Epithelial cell of proximal tubule (primary cell): ENCODE results near the gene DNAAF5. TPM values are rescaled to one million over a fixed set of nuclear protein-coding genes. Genes with fewer than 3 reads are reported as not detected.

Experiments
- DNase-seq: peaks from one replicate; pipeline ENCODE4 v3.0.0-alpha.2; 2011; ENCODE audit warnings: low read depth
- H3K4me3 ChIP-seq: 2 replicates; pipeline ENCODE4 v1.5.1; 2011; ENCODE audit warnings: low read depth, mild to moderate bottlenecking, low read length
- total RNA-seq: library from RNA; depleted of rRNA; stranded (reverse); fragments of >200 nt; gene quantifications from 2 replicates; pipeline ENCODE4 v1.2.3, GENCODE V29; 2015
- TF ChIP-seq, protein P1 (sequence below): conservative IDR thresholded peaks from 2 replicates; pipeline ENCODE4 v1.5.1; 2012; ENCODE audit warnings: low read depth, mild to moderate bottlenecking, low read length

Gene DNAAF5
- total RNA-seq: 64.1 and 83.6 TPM in 2 replicates

DNA sequence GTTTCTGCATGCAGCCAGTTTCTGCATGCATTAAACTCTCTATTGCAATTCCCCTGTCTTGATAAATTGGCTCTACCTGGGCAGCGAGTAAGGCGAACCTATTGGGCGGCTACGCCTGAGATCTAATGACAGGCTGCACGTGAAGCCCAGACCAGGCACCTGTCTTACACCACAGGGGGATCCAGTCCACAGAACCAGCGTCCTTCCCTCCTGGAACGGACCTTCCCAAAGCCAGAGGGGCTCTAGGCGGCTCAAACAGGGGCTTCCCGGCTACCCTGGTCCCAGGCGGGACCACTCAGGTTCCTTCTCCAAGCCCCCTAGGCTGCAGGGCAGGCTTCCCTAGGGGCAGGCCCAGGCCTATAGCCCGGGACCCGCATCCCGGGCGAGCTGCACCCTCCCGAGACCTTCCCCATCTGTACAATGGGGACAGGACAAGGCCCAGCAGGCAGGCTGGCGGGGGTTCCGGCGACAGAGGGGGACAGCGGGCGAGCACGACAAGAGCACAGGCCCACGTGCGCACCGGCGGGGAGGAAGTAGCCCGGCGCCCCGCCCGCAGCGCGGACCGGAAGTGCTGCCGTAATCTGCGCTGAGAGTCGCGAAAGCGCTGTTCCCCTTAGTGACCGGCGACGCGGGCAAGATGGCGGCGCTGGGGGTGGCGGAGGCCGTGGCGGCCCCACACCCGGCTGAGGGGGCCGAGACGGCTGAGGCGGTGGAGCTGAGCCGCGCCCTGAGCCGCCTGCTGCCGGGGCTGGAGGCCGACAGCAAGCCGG is at the start of gene DNAAF5:
TSS of gene DNAAF5 (plus strand) at position 616 of the 770 bp plus-strand sequence. CDS start at position 638, 22 bp downstream.
- H3K4me3 ChIP-seq: peak within 1 kb of the TSS; percentile 82
- no peak for DNase-seq

DNA sequence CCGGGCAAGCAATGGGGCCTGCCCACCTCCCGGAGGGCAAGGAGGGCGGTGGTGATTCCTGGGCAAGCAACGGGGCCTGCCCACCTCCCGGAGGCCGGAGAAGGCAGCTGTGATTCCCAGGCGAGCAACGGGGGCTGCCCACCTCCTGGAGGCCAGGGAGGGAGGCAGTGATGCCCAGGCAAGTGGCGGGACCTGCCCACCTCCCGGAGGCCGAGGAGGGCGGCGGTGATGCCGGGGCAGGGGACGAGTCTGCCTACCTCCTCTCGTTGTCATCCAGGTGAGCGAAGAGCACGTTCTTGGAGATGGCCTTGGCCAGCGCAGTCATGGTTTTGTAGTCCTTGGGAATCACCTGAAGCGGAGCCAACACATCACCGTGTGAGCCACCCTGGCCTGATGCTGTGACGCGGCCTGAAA is 49.5 kb upstream of the DNAAF5 start:
- no peak for DNase-seq
- no peak overlapping the region for H3K4me3 ChIP-seq
- TF ChIP-seq, protein P1, sequence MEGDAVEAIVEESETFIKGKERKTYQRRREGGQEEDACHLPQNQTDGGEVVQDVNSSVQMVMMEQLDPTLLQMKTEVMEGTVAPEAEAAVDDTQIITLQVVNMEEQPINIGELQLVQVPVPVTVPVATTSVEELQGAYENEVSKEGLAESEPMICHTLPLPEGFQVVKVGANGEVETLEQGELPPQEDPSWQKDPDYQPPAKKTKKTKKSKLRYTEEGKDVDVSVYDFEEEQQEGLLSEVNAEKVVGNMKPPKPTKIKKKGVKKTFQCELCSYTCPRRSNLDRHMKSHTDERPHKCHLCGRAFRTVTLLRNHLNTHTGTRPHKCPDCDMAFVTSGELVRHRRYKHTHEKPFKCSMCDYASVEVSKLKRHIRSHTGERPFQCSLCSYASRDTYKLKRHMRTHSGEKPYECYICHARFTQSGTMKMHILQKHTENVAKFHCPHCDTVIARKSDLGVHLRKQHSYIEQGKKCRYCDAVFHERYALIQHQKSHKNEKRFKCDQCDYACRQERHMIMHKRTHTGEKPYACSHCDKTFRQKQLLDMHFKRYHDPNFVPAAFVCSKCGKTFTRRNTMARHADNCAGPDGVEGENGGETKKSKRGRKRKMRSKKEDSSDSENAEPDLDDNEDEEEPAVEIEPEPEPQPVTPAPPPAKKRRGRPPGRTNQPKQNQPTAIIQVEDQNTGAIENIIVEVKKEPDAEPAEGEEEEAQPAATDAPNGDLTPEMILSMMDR: no peak

More for the DNA sequence above, at the start of gene DNAAF5:
- TF ChIP-seq, protein P1: no peak

DNA sequence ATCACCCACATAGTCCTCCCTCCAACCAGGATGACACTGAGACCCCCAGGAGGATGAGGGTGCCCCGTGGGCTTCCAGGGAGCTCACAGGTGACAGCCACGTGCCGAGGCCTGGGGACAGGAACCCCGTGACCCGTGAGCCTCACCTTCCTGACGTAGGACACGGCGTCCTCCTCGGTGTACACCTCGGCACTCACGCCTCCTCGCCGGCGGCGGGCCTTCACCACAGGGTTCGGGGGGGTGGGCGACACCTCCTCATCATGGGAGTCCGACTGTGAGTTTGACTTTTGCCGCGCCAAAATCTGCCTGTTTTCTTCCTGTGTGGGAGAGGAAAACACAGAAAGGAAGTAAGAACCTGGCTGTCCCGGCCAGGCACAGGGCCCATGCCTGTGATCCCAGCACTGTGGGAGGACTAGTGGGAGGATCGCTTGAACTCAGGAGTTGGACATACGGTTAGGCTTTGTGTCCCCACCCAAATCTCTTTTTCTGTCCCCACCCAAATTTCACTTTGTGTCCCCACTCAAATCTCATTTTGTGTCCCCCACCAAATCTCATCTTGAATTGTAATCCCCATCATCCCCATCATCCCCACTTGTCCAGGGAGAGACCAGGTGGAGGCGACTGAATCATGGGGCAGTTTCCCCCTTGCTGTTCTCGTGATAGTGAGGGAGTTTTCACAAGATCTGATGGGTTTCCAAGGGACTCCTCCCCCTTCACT is 45.9 kb upstream of the DNAAF5 start:
- TF ChIP-seq, protein P1: no peak
- H3K4me3 ChIP-seq: no peak overlapping the region
- no peak for DNase-seq

DNA sequence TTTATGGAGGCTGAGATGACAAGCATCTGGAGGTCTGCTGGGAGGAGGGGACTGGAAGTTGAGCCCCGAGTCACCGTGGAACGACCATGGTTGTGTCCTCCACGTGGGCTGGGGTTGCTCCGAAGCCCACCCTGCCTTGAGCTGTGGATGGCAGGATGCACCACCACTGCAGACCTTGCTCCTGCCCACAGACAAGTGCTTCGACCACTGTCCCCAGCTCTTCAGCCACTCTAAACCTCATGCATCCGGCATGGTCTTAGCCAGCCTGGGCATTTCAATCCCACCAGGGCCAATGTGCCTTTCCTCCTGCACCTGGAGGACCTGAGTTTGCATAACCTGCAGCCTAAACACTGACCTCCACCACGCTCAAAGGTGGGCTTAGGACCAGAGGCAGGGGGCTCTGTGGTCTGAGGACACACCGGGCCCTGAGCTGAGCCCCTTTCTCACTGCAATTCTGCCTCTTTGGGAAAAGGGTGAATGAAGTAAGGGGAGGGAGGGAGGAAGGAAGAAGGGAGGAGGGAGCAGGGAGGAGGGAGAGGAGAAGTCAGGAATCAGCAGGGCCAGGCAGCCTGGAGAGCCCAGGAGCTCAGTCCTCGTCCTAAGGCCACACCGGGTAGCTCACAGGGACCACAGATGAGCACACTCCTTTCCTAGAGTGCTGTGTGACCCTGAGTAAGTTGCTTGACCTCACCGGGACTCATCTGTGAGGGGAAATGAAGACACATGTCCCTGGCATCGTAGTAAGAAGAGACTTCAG is 44.8 kb upstream of the DNAAF5 start:
- TF ChIP-seq, protein P1: no peak
- no peak overlapping the region for H3K4me3 ChIP-seq
- no peak for DNase-seq

DNA sequence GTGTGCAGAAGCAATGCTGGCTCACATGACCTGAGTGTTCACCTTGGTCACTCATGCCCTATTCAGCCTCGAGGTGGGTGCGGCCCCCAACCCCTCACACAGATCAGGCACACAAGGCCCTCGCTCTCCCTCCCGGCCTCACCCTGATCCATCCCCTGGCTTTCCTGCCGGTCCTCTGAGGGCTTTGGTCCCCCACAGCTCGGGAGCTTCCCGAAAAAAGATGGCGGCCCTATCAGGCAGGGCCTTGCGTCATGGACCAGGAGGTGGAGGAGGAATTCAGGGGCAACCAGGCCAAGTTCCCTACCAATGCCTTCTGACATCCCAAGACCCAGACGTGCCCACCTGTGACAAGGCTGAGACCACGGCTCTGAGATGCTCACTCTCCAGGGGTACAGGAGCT is 43.7 kb upstream of the DNAAF5 start:
- DNase-seq: no peak
- no peak overlapping the region for H3K4me3 ChIP-seq
- TF ChIP-seq, protein P1: no peak

DNA sequence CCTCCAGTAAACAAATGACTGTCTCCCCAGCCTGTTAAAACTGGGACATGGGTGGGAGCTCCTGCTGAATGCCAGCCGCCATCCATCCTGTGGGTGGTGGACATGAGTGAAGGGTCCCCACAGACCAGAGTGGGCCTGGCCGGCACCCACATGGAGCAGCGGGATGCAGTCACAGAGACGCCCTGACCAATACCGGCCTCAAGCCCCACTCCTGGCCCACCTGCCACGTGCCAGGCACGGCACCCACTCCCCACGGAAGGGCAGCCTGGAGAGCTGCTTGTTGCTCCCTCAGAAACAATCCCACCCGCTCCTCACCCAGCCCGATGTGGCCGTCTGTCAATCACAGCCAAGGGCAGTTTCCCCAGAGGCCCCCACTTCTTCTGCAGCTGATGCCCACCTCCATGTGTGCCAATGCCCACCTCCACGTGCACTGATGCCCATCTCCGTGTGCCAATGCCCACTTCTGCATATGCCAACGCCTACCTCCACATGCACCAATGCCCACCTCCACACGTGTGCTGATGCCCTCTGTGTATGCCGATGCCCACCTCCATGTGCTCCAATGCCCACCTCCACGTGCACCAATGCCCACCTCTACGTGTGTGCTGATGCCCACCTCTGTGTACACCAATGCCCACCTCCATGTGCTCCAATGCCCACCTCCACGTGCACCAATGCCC is 42.8 kb upstream of the DNAAF5 start:
- H3K4me3 ChIP-seq: no peak overlapping the region
- no peak for DNase-seq
- TF ChIP-seq, protein P1: no peak
